ENCODE results near the gene HOXA2.

The HOXA2 gene

DNA sequence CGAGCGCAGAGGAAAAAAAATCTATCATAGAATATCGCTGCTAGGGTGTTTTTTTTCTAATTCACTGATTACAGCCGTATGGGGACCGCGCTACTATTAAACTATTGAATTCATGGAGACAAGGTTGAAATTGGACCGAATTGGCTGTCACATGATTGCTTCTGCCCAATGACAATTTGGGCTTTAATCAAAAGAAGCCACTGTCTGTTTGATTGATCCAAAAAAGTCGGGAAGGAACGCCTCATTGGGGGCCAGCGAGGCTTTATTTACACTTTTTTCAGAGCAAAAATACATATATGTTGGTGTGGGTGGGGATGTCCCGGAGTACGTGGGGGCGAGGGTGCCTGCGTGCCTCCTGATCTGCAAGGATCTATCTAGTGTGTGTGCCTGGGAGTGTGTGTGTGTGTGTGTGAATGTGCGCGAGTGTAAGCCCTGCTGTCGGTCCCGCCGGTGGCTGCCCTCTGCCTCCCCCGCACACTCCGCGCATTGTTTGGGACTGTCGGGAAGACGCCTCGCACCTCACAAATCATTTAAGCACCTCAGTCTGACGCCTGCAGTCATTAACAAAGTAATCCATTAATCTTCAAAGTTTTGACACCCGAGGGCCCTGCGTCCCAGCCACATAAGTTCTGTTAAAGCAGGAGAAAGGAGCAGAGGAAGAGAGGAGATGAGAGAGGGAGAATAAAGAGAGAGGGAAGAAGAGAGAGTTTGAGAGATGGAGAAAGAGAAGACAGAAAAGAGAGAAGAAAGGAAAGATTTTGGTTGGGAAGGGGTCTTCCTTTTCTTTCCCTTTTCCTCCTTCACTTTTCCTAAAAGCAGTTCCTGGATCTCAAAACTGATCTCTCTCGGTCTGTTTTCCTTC, at the start of gene HOXA2:
Gene HOXA2 (minus strand): TSS at position 103 of the 862 bp plus-strand sequence. CDS start 183 bp downstream, outside the sequence.
- DNase-seq = no peak

DNA sequence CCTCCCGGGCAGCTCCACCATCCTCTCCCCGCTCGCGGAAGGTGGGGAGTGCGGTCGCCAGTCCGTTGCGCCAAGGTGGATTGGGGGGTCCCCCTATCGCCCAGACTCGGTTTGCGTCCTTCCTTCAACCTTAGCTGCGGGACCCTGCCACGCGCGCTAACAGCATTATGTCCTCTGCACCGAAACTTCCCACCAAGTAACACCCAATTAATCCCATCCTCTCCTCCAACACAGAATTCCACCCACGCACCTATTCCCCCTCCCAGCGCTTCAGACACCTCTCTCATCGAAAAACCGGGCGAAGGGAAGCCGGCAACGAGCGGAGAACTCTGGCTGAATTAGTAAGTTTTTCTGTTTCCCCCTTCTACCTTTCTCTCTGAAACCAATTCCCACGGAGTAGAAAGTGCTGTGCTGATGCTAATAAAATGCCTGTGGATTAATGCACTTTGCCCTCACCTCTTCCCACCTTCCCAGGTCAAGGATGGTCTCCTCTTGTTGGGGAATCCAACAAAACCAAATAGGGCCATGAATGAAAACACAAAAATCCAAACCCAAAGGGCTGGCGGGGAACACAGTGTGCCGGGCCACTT, 49.0 kb upstream of the HOXA2 start:
- peak; percentile 56 for DNase-seq

DNA sequence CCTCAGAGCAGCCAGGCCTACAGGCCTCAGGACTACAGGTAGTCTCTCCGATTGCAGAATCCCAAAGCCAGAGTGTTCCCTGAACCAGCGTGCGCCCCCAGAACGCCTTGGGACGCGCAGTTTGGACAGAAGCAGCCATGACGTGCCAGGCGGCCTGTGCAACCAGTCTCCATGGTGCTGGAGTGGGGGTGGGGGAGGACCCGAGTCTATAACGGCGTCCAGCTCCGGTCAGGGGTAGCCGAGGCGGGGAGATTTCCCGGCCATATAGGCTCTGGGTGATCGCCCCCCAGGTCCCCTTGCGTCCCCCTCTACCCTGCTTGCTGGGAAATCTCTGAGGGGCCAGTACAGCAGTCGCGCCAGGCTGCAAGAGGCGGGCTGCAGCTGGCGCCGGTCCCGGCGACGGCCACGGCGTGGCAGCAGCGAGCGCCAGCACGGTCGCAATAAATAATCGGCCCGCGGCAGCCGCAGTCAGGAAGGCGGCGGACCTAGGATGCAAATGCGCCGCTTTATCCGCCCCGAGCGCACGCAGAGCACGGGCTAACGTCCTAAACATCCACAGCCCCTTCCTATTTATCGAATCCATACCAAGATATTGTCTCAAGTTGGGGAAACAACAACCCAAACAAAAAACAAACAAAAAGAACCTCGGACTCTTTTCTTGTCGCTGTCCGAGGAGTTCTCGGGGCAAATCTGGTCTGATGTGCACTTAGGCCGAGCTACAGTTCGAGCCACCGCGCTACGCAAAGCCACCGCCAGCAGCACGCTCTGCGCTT, 48.3 kb upstream of the HOXA2 start:
- peak; percentile 83 for DNase-seq

DNA sequence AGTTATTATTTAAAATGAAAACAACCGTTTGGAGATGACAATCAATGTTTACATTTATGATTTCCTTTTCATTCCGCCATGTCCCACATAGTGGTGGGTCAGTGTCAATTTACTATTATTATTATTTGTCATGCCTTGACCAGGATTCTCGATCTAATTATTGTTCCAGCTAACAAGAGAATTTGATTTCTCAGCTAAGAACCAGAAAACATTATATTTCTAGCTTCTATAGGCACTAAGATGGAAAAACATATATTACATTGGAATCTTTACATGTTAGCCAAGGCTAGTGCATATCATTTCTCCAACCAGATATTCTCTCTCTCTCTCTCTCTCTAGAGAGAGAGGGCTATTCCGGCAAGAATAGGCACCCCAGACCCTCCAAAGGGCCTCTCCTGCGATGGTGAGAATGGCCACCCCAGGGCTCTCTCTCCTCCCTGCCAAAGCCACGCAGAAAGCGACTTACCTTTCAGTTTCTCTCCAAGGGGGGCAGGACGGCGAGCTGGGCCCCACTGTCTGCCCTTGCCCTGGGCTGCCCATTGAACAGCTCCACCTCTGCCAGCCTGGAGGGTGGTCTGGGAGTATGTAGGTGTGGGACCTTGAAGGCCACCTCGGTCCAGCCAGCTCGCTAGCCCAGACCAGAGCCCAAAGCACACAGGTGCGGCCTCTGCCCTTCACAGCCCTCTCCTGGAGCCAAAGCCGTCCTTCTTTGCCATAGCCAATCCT, 47.5 kb upstream of the HOXA2 start:
- DNase-seq = peak; percentile 51

DNA sequence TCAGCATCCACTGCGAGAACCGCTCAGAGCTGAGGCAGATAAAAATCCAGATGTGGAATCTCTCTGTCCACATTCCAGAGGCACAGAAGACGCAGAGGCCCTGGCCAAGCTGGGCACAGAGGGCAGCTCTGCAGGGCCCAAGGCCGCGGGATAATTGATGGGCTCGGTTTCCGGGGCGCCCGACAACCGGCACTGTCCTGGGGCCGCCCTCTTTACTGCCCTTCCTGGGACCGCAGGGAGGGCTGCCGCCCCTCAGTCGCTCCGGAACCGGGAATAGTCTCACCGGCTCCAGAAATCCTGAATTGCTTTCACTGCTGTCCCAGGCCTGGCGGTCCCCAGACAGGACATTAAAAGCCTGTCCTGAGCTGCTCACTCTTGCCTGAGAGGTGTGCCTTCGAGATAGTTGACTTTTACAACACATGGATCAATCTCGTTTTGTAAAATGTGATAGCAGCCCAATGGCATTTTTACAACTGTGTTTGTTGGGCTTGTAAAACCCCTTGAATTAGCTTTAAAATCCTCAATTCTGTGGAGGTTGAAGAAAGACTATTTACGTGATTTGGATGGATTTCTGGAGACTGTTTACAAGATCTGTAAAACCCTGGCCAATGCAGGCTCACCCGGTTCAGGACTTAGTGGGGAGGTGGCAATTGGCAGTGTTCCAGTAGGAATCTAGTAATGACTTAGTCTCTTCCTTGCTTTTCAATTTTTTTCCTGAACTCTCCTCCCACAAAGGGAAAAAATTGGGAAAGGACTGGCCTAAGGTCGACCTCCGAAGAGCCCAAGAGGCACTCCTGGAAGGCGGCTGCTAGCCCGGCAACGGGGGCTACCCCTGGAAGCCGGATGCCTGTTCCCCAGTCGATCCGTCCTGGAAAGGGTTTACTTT, 46.5 kb upstream of the HOXA2 start:
- peak; percentile 48 for DNase-seq

DNA sequence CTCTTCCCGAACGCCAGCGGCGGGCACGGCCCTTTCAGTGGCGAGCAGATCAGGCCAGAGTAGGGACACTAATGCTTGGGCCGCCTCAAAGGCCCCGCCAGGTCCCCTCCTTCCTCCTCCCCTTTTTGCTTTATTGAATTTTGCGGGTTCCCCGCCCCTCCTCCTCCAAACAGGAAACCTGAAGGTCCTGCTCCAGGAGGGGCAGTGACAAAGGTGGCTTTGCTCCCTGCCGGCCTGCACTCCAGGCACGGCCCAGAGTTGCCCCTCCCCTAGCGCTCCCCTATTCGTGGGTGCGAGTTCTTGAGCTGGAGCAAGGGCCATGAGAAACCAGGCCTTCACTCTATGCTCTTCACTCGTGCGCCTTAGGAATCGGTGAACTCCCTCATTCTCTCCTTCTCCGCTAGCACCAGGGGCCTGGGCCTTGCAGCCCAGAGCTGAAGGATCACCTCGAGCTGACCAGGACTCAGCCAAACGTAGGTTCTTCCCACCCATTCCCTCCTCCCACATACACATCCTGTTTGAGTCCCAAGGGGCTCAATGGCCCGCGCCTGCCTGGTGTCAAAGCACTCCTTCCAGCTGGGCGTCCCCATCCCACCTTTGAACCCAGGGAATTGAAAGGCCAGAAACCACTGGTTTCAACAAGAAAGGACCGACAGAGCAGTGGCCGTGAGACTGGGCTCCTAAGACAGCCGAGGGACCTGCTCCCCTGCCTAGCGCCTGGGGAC, 45.7 kb upstream of the HOXA2 start:
- DNase-seq = peak; percentile 46

DNA sequence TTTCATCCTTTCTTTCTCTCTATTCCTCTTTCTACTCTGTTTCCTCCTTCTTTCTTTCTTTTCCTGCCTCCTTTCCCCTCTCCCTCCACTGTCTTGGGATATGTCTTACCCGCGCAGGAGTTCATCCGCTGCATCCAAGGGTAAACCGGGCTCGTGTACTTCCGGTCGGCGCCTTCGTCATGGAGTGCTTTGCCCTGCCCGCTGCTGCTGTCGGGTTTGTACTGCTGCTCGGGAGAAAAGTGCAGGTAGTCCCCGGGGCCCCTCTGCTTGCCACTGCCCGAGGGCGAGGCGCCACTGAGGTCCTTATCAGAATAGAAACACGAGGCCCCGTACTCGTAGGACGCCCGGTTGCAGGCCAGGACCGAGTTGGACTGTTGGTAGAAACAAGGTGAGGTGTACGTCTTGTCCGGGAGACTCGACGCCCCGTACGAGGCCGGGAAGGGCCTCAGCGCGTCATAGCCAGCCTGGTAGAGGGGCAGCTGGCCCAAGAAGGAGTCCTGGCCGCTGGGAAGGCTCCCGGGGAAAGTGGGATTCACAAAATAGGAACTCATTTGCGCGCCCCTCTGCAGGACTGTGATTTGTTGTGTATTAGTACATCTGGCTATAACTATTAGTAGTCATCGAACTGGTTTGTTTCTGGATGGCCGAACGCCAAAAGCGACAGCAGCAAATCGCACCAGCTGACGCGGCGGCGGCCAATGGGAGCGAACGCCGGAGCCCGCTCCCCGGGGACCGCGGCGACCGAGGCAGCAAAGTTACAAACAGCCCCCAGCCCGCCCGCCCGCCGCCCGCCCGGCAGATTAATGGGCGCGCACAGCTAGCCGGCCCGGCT, 44.9 kb upstream of the HOXA2 start, which contains the start of gene HOXA6:
Gene HOXA6 (minus strand): TSS at position 576 of the 832 bp plus-strand sequence. CDS start 25 bp downstream, at position 551.
- DNase-seq = peak; percentile 57

DNA sequence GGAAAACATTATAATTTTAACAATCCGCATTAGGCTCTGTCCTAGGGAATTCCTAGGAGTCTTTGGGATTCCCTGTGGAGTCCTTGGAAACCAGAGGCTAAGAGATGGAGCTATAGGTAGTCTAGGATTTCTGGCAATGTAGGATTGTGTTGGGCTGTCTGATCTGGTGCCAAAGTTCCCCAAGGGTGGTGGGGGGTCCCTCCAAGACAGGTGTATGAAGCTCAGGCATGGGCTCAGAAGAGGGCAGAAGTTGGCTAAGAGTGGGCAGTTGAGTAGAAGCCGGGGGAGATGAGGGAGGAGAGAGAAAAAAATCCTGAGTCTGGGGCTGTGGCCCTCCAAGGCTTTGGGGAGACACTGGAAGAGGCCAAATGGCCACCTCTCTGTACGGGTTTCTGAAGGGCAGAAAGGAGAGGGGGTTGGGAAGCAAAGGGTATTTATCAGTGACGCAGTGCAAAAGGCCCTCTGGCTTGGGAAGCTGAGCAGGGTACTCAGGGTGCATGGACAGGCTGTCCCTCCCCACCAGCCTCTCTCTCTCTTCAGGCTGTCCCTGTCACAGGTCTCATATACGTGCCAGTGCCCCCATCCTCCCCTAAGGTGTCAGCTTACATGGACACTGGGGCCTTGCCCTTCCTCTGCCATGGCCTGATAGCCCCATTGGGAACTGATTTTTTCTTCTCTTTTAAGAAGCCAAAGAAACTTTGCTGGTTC, 44.2 kb upstream of the HOXA2 start:
- no peak for DNase-seq

DNA sequence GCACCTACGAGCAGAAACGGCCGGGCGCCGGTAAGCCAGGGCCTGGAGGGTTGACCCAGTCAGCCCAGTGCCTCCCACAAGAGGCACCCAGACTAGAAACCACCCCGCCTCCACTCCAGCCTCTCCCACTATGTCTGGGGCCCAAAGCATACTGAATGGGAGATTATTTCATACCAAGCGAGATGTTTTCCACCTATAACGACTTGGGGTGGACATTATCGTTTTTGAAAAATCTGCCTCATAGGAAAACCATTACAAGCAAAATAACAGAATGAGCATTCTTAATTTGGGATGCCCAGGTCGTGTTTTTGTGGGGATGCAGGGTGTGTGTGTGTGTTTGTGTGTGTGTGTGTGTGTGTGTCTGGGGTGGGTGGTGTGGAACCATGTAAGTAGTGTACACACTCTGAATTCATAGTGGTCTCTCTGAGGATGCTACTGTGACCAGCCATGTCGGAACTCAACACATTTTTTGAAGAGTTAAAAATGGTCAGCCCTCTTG, 43.5 kb upstream of the HOXA2 start:
- DNase-seq = no peak

DNA sequence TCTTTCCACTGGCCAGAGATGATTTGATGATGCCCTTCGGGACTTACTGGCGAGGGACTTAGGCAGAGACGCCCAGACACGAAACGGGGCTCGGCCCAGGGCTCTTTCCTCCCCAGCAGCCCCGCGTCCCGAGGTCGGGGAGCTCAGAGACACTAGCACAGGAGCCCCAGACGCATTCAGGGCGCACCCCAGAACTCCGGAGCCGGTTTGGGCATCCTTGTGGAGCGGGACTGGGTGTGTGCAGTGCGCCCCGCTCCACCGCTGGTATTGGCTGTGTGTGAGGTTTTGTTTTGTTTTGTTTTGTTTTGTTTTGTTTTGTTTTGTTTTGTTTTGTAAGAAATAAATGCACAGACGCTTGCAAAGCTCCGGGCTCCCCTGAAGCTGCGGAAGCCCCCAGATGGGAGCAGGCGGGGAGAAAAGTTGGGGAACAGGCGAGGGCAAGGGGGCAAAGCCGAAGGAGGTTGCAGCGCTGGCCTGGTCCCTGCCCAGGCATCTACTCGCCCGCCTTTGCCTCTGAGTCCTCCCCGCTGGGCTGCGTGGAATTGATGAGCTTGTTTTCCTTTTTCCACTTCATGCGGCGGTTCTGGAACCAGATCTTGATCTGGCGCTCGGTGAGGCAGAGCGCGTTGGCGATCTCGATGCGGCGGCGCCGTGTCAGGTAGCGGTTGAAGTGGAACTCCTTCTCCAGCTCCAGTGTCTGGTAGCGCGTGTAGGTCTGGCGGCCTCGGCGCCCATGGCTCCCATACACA, 42.9 kb upstream of the HOXA2 start:
- DNase-seq = no peak

DNA sequence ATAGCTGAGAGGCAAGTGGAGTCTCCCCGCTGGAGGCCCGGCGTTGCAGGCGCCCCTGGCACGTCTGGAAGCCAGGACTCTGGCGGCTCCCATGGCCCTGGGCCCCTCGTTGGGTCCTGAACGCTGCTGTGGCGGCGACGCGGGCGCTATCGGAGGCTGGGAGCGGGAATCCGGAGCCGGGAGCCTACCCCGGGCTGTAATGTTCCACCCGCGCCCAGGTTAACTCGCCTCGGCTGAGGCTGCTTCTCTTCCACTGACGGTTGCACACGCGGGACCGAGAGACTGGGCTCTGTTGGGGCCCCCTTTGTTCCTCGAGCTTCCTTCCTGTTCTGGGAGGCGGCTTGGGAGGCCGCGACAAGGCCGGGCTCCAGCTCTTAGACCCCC, 42.3 kb upstream of the HOXA2 start:
- DNase-seq = no peak

DNA sequence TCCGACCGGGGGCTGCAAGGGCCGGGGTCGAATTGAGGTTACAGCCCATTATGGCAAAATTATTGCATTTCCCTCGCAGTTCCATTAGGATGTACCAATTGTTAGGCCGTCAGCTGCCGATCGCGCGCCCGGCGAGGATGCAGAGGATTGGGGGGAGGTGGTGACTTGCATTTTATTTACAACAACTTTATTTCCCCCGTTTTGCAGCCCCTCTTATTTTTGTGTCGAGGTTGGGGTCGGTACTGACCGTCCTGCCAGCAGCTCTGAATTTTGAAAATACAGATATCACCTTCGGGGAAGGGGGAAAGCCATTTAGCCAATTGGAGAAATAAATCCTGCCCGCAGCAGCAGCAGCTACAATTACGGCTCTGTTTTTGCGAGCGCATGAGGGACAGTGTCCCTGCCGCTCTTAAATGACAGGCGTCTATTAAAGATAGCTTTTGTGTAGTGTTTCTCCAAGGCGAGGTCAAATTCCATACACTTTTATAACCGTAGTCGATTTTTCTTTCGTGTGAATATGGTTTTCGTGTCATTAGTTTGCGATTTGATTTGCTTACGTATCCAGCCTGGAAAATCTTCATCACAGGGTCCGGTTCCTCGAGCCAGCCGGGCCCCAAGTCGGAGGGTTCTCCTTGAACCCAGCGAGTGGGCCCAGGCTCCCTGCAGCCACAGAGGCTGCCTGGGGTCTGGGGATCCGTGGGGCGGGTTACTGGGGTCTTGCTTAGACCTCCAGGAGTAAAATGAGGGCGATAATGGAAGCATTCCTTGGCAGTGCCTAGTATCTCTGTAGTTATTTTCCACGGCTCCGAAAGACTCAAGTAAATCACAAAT, 41.7 kb upstream of the HOXA2 start:
- DNase-seq = peak; percentile 22

DNA sequence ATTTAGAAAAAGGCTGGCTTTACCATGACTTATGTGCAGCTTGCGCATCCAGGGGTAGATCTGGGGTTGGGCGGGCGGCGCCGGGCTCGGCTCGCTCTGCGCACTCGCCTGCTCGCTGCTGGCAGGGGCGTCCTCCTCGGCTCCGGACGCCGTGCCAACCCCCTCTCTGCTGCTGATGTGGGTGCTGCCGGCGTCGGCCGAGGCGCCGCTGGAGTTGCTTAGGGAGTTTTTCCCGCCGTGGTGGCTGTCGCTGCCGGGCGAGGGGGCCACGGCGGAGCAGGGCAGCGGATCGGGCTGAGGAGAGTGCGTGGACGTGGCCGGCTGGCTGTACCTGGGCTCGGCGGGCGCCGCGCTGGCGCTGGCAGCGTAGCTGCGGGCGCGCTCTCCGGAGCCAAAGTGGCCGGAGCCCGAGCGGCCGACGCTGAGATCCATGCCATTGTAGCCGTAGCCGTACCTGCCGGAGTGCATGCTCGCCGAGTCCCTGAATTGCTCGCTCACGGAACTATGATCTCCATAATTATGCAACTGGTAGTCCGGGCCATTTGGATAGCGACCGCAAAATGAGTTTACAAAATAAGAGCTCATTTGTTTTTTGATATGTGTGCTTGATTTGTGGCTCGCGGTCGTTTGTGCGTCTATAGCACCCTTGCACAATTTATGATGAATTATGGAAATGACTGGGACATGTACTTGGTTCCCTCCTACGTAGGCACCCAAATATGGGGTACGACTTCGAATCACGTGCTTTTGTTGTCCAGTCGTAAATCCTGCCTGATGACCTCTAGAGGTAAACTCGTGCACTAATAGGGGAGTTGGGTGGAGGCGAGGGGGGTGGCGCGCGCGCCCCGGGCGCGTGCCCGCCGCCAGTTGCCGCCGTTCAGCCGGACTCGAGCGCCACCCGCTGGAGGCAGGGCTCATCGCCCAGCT, 40.8 kb upstream of the HOXA2 start, which contains the start of gene HOXA5:
Gene HOXA5 (minus strand): TSS at position 659 of the 927 bp plus-strand sequence. CDS start 74 bp downstream, at position 585.
- no peak for DNase-seq

DNA sequence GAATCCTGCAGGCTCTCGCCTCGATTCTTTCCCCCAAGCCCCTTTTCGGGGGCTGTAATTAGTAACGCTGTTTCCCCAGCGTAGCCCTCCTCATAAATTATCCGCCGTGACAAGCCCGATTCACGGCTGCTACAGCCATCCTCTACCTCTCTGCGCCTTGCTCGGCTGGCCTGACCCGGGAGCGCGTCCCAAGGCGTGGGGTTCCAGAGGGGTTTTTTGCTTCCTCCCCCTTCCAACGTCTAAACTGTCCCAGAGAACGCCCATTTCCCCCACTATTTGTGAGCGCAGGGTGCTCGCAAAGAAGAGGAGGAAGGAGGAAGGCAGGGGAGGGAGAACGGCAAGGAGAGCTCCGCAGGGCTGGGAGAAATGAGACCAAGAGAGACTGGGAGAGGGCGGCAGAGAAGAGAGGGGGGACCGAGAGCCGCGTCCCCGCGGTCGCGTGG, 40.1 kb upstream of the HOXA2 start:
- peak; percentile 42 for DNase-seq

DNA sequence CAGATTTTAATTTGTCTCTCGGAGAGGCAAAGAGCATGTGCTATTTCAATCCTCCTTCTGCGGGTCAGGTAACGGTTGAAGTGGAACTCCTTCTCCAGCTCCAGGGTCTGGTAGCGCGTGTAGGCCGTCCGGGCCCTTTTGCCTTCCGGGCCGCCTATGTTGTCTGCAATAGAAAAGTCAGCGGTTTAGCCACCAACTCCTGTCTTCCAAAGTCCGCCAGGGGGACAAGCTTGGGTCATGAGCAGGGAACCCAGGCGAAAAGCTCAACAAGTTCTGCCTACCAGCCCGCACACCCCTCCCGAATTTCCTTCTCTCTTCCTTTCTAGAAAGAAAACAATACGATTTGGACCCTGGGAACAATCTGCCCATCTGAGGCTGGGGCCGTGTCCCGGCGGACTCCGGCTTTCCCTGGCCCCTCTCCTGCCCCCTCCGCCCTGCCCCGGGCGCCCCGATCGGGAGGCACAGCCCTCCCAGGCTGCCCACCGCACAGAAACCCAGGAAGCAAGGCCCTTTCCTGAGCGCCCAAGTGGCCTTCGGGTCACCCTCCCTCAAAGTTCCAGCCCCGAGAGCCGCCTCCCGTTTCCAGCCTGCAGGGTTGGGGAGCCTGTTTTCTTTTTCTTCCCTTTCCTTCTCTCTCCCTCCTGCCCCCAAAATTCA, 39.6 kb upstream of the HOXA2 start:
- DNase-seq = peak; percentile 32
